Smooth muscle cell (in vitro differentiated cells): Measurements from ENCODE around the gene ITGB4. TPM values are rescaled to one million over a fixed set of nuclear protein-coding genes. Genes with fewer than 3 reads are reported as not detected.

Source experiments
- DNase-seq: peaks from one replicate; lab custom pipeline; 2025; ENCODE audit not compliant: unreplicated experiment; lab: John Stamatoyannopoulos, UW
- H2AFZ ChIP-seq: fragments of 200-600 bp; sonication (generic); 2 replicates; pipeline ENCODE4 v1.6.0; 2016; ENCODE audit warnings: antibody characterized with exemption, low read depth, mild to moderate bottlenecking
- H3F3A ChIP-seq: fragments of 200-600 bp; sonication (generic); 2 replicates; pipeline ENCODE4 v1.6.0; 2017; ENCODE audit warnings: antibody characterized with exemption, low read depth
- H3K27ac ChIP-seq: fragments of 200-600 bp; sonication (generic); 2 replicates; pipeline ENCODE4 v1.5.1; 2016; ENCODE audit warnings: low read depth, mild to moderate bottlenecking
- H3K27me3 ChIP-seq: fragments of 200-600 bp; sonication (generic); 2 replicates; pipeline ENCODE4 v1.6.1; 2016; ENCODE audit warnings: low read depth, mild to moderate bottlenecking
- H3K36me3 ChIP-seq: fragments of 200-600 bp; sonication (generic); 2 replicates; pipeline ENCODE4 v1.5.1; 2016; ENCODE audit warnings: low read depth
- H3K4me1 ChIP-seq: fragments of 200-600 bp; sonication (generic); 2 replicates; pipeline ENCODE4 v1.5.1; 2016; ENCODE audit warnings: low read depth
- H3K4me2 ChIP-seq: fragments of 200-600 bp; sonication (generic); 2 replicates; pipeline ENCODE4 v1.6.0; 2016; ENCODE audit warnings: mild to moderate bottlenecking
- H3K4me3 ChIP-seq: fragments of 200-600 bp; sonication (generic); 2 replicates; pipeline ENCODE4 v1.5.1; 2016; ENCODE audit warnings: mild to moderate bottlenecking
- H3K79me2 ChIP-seq: fragments of 200-600 bp; sonication (generic); 2 replicates; pipeline ENCODE4 v1.6.0; 2016; ENCODE audit warnings: low read depth, mild to moderate bottlenecking
- H3K9ac ChIP-seq: fragments of 200-600 bp; sonication (generic); 2 replicates; pipeline ENCODE4 v1.6.0; 2016; ENCODE audit warnings: low read depth
- H3K9me3 ChIP-seq: fragments of 200-600 bp; sonication (generic); replicated peaks from 2 replicates; pipeline ENCODE4 v1.5.1; 2016; ENCODE audit warnings: low read depth
- H4K20me1 ChIP-seq: fragments of 200-600 bp; sonication (generic); 2 replicates; pipeline ENCODE4 v1.6.0; 2016; ENCODE audit warnings: low read depth
- WGBS: methylation state at CpG from one replicate; pipeline ENCODE4 v1.1.7; 2016; ENCODE audit warnings: low lambda C conversion rate; 5-methylcytosine and 5-hydroxymethylcytosine counted together
- polyA plus RNA-seq: library from polyadenylated mRNA; unstranded; fragments of >200 nt; fragmentation: Nextera tagmentation; extraction: Ambion mirVana; gene quantifications from 2 replicates; pipeline ENCODE4 v1.2.1, GENCODE V29; 2016
- total RNA-seq: library from RNA; depleted of rRNA; stranded (reverse); fragments of >200 nt; gene quantifications from 2 replicates; pipeline ENCODE4 v1.2.3, GENCODE V29; 2014
- TF ChIP-seq, protein P1 (sequence below): fragments of 200-600 bp; sonication (generic); IDR thresholded peaks from 2 replicates; pipeline ENCODE4 v1.5.1; 2017; ENCODE audit warnings: borderline replicate concordance, mild to moderate bottlenecking, antibody characterized with exemption; ENCODE audit not compliant: insufficient read depth, poor library complexity, severe bottlenecking

Gene ITGB4
- total and polyA plus RNA-seq, 2 experiments from 2014 or later: 47.2 to 83.8 TPM

DNA sequence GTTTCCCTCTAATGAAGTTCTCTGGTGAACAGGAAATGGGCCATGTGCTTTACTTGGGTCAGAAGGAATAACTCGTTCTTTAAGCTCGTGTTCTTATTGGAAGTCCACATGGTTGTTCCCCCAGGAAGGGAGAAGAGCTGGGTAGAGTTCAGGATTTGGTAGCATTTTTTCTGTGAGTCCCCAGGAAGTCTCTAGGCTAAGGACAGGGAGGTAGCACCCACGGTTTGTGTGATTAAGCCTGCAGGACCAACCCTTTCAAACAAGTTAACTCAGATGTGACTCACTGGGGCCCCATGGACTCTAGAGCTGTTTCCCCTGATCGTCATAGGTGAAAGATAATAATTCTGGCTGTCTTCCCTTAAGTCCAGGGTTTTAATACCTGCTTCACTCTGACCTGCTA is 37.7 kb upstream of the ITGB4 start:
- Histone ChIP-seq H4K20me1 (peaks cover 88% of the 10 kb centered on the region), H3K4me1 (peaks cover 12% of the 10 kb centered on the region), H3K4me2 (peak overlapping the region; percentile 61), H3K27me3 (no peaks in the 10 kb centered on the region), H3K36me3 (no peaks in the 10 kb centered on the region), H3K79me2 (peaks cover 38% of the 10 kb centered on the region), H3K4me3 (no peak overlapping the region), H3K9ac (no peak overlapping the region), H2AFZ (no peak overlapping the region), H3K27ac (peak overlapping the region; percentile 83), H3K9me3 (no peaks in the 10 kb centered on the region), H3F3A (peaks cover 19% of the 10 kb centered on the region)
- DNase-seq: no peak
- WGBS: 51% methylated on average over 4 of the region's 4 CpGs
- TF ChIP-seq, protein P1, sequence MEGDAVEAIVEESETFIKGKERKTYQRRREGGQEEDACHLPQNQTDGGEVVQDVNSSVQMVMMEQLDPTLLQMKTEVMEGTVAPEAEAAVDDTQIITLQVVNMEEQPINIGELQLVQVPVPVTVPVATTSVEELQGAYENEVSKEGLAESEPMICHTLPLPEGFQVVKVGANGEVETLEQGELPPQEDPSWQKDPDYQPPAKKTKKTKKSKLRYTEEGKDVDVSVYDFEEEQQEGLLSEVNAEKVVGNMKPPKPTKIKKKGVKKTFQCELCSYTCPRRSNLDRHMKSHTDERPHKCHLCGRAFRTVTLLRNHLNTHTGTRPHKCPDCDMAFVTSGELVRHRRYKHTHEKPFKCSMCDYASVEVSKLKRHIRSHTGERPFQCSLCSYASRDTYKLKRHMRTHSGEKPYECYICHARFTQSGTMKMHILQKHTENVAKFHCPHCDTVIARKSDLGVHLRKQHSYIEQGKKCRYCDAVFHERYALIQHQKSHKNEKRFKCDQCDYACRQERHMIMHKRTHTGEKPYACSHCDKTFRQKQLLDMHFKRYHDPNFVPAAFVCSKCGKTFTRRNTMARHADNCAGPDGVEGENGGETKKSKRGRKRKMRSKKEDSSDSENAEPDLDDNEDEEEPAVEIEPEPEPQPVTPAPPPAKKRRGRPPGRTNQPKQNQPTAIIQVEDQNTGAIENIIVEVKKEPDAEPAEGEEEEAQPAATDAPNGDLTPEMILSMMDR: no peak

DNA sequence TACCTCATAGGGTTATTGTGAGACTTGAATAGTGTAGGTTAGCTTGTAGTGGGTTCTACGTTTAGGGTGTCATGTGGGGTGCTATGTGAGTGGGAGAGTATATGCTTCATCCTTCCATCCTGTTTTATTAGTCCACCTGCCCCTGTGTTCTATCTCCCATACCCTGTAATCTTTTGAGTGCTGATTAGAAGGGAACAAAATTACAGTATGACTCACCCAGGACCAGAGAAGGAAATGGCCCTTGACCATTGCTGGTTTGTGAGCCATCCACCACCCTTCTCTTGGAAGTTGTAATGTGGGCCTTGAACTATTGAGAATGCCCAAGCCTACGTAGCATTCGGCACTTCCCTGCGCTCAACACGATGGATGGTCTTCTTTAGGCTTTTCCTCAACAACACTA is 37.0 kb upstream of the ITGB4 start:
- no peak for DNase-seq
- Histone ChIP-seq H3K79me2 (peaks cover 39% of the 10 kb centered on the region), H3K4me1 (peaks cover 15% of the 10 kb centered on the region), H4K20me1 (peaks cover 87% of the 10 kb centered on the region), H3K4me2 (peak overlapping the region; percentile 21), H3F3A (peaks cover 19% of the 10 kb centered on the region), H3K4me3 (no peak overlapping the region), H3K36me3 (no peaks in the 10 kb centered on the region), H3K9me3 (no peaks in the 10 kb centered on the region), H3K27ac (peak overlapping the region; percentile 83), H2AFZ (no peak overlapping the region), H3K9ac (peak overlapping the region; percentile 50), H3K27me3 (no peaks in the 10 kb centered on the region)
- TF ChIP-seq, protein P1: no peak
- 87% methylated on average over 5 of the region's 5 CpGs for WGBS

DNA sequence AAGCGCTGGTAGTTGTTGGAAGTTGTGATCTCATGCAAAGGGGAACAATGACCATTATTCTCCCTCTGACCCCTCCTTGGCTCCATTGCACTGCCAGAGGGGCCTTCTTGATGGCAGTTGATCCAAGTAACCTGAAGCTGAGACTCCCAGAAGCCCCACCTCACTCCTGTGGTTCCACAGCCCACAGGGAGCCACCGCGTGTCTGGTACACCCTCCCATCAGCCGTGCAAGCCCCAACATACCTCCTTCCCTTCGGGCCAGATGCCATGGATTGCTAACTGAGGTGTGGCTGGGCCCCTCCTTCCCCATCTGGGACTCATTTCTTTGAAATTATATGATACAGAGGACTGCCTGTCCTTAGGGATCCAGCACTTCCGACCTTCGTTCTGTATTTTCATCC is 36.3 kb upstream of the ITGB4 start:
- H3K4me1 ChIP-seq: peaks cover 15% of the 10 kb centered on the region
- no peaks in the 10 kb centered on the region for H3K27me3 ChIP-seq
- no peak overlapping the region for H3K4me2 ChIP-seq
- whole genome bisulfite sequencing: 71% methylated on average over 7 of the region's 7 CpGs
- peaks cover 87% of the 10 kb centered on the region for H4K20me1 ChIP-seq
- no peak overlapping the region for H2AFZ ChIP-seq
- peaks cover 45% of the 10 kb centered on the region for H3K79me2 ChIP-seq
- peak overlapping the region; percentile 83 for H3K27ac ChIP-seq
- peaks cover 17% of the 10 kb centered on the region for H3F3A ChIP-seq
- no peak overlapping the region for H3K4me3 ChIP-seq
- no peaks in the 10 kb centered on the region for H3K36me3 ChIP-seq
- TF ChIP-seq, protein P1: no peak
- no peaks in the 10 kb centered on the region for H3K9me3 ChIP-seq
- DNase-seq: no peak
- peak overlapping the region; percentile 65 for H3K9ac ChIP-seq

GRCh38 chr17:75685499-75685898 is 35.8 kb upstream of the ITGB4 start:
- no peak overlapping the region for H2AFZ ChIP-seq
- no peaks in the 10 kb centered on the region for H3K36me3 ChIP-seq
- peaks cover 15% of the 10 kb centered on the region for H3K4me1 ChIP-seq
- no peak overlapping the region for H3K4me3 ChIP-seq
- H3K27me3 ChIP-seq: no peaks in the 10 kb centered on the region
- TF ChIP-seq, protein P1: no peak
- 83% methylated on average over 3 of the region's 3 CpGs for WGBS
- H4K20me1 ChIP-seq: peaks cover 89% of the 10 kb centered on the region
- peaks cover 51% of the 10 kb centered on the region for H3K79me2 ChIP-seq
- no peak overlapping the region for H3K4me2 ChIP-seq
- peak overlapping the region; percentile 83 for H3K27ac ChIP-seq
- no peaks in the 10 kb centered on the region for H3K9me3 ChIP-seq
- peak overlapping the region; percentile 65 for H3K9ac ChIP-seq
- DNase-seq: no peak
- H3F3A ChIP-seq: peaks cover 18% of the 10 kb centered on the region
